Mesodermal cell (in vitro differentiated cells): Measurements from ENCODE around the gene RYR2.

ENCODE experiments used
- H3K27ac ChIP-seq: 2 replicates; pipeline ENCODE4 v1.7.0; 2013; ENCODE audit warnings: mild to moderate bottlenecking, low read depth, low read length, moderate library complexity; ENCODE audit not compliant: severe bottlenecking
- H3K36me3 ChIP-seq: 2 replicates; pipeline ENCODE4 v1.7.1; 2013; ENCODE audit warnings: mild to moderate bottlenecking, low read length, moderate library complexity; ENCODE audit not compliant: control insufficient read depth, insufficient read depth
- H3K4me1 ChIP-seq: one replicate; pipeline ENCODE4 v1.7.1; 2013; ENCODE audit warnings: mild to moderate bottlenecking, low read length; ENCODE audit not compliant: insufficient read depth, control insufficient read depth, poor library complexity, severe bottlenecking
- H3K4me3 ChIP-seq: 2 replicates; pipeline ENCODE4 v1.7.0; 2013; ENCODE audit warnings: low read length, control low read depth, mild to moderate bottlenecking; ENCODE audit not compliant: insufficient read depth, poor library complexity, severe bottlenecking; ENCODE audit errors: extremely low read depth
- H3K9me3 ChIP-seq: 2 replicates; pipeline ENCODE4 v1.7.1; 2013; ENCODE audit warnings: mild to moderate bottlenecking, low read length, moderate library complexity; ENCODE audit not compliant: control insufficient read depth
- WGBS, 2 experiments: methylation state at CpG; one replicate each; pipeline ENCODE4 v1.1.5; 2013; ENCODE audit warnings: missing lambda C conversion rate in 2 of 2; ENCODE audit not compliant: insufficient coverage in 2 of 2; 5-methylcytosine and 5-hydroxymethylcytosine counted together

Gene RYR2

DNA sequence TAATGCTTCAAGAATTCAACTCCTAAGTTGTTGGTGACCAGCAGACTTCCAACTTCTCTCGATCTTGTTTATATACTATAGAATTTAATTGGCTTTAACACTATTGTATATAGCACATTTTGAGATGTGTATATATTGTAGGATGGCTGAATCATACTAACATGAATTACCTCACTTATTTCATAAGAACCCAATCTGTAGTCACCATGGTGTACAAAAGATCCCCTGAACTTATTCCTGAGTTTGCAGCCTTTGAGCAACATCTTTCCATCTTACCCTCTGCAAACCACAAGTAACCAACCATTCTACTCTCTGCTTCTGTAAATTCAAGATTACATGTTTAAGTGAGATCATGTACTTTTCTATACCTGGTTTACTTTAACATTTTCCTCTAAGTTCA is 836.4 kb downstream of the RYR2 start:
- Histone ChIP-seq H3K36me3 (no peaks in the 10 kb centered on the region), H3K9me3 (no peaks in the 10 kb centered on the region), H3K4me1 (peaks cover 6% of the 10 kb centered on the region), H3K27ac (no peak overlapping the region), H3K4me3 (no peak overlapping the region)
- WGBS, 2 experiments: no CpG with 5 or more reads among the region's 1 CpG

DNA sequence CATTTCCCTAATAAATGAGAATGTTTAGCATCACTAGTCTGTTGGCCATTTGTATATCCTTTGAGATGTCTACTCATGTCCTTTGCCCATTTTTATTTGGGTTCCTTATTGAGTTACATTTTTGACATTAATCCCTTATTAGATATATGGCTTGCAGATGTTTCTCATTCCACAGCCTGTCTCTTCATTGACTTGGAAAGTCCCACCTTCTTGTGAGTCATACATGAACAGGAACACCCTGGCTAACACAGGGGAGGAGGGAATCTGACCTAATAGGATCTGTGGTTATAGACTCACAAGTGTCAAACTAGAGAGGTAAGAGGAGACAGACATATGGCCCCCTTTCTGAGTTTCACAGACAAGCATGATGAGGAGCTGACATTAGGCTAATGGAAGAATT is 837.2 kb downstream of the RYR2 start:
- Histone ChIP-seq H3K9me3 (no peaks in the 10 kb centered on the region), H3K27ac (no peak overlapping the region), H3K4me3 (no peak overlapping the region), H3K4me1 (no peaks in the 10 kb centered on the region), H3K36me3 (no peaks in the 10 kb centered on the region)
